HUES48 (cell line): ENCODE measurements around the gene OPCML.

ENCODE experiments used
- H3K27ac ChIP-seq: one replicate; pipeline ENCODE4 v1.7.0; 2013; ENCODE audit warnings: low read depth, low read length, inconsistent platforms
- H3K27me3 ChIP-seq: 2 replicates; pipeline ENCODE4 v1.6.1; 2013; ENCODE audit warnings: mild to moderate bottlenecking, low read length; ENCODE audit not compliant: control insufficient read depth, insufficient read depth
- H3K36me3 ChIP-seq: 2 replicates; pipeline ENCODE4 v1.6.1; 2013; ENCODE audit warnings: low read length; ENCODE audit not compliant: control insufficient read depth, insufficient read depth
- H3K4me1 ChIP-seq: 2 replicates; pipeline ENCODE4 v1.6.1; 2013; ENCODE audit warnings: mild to moderate bottlenecking, low read length; ENCODE audit not compliant: control insufficient read depth, insufficient read depth
- H3K4me3 ChIP-seq: 2 replicates; pipeline ENCODE4 v1.5.1; 2013; ENCODE audit warnings: mild to moderate bottlenecking, low read depth, low read length
- H3K9ac ChIP-seq: 2 replicates; pipeline ENCODE4 v1.6.1; 2013; ENCODE audit warnings: mild to moderate bottlenecking, low read depth, low read length, moderate library complexity
- H3K9me3 ChIP-seq: 2 replicates; pipeline ENCODE4 v1.6.1; 2013; ENCODE audit warnings: low read length; ENCODE audit not compliant: control insufficient read depth, insufficient read depth

The OPCML gene

GRCh38 chr11:132670921-132671675 lies 861.2 kb downstream of the OPCML start:
- no peak overlapping the region for H3K4me3 ChIP-seq
- no peaks in the 10 kb centered on the region for H3K4me1 ChIP-seq
- no peaks in the 10 kb centered on the region for H3K9me3 ChIP-seq
- H3K27me3 ChIP-seq = no peaks in the 10 kb centered on the region
- no peak overlapping the region for H3K9ac ChIP-seq
- no peak overlapping the region for H3K27ac ChIP-seq
- no peaks in the 10 kb centered on the region for H3K36me3 ChIP-seq

- Histone ChIP-seq H3K27ac (no peak overlapping the region), H3K9me3 (no peaks in the 10 kb centered on the region), H3K27me3 (no peaks in the 10 kb centered on the region), H3K4me3 (no peak overlapping the region), H3K9ac (no peak overlapping the region), H3K4me1 (no peaks in the 10 kb centered on the region), H3K36me3 (no peaks in the 10 kb centered on the region)
These were observed 862.4 kb downstream of the OPCML start for GRCh38 chr11:132669949-132670348.

GRCh38 chr11:132665205-132665604 lies 867.1 kb downstream of the OPCML start:
- no peak overlapping the region for H3K9ac ChIP-seq
- H3K4me3 ChIP-seq = no peak overlapping the region
- no peaks in the 10 kb centered on the region for H3K36me3 ChIP-seq
- no peaks in the 10 kb centered on the region for H3K27me3 ChIP-seq
- H3K4me1 ChIP-seq = no peaks in the 10 kb centered on the region
- no peaks in the 10 kb centered on the region for H3K9me3 ChIP-seq
- H3K27ac ChIP-seq = no peak overlapping the region

GRCh38 chr11:132658696-132659095 lies 873.6 kb downstream of the OPCML start:
- Histone ChIP-seq H3K36me3 (no peaks in the 10 kb centered on the region), H3K9me3 (no peaks in the 10 kb centered on the region), H3K4me1 (no peaks in the 10 kb centered on the region), H3K27ac (no peak overlapping the region), H3K27me3 (no peaks in the 10 kb centered on the region), H3K9ac (no peak overlapping the region), H3K4me3 (no peak overlapping the region)

- H3K36me3 ChIP-seq = no peaks in the 10 kb centered on the region
- H3K27me3 ChIP-seq = no peaks in the 10 kb centered on the region
- H3K4me3 ChIP-seq = no peak overlapping the region
- H3K27ac ChIP-seq = no peak overlapping the region
- H3K9me3 ChIP-seq = no peaks in the 10 kb centered on the region
- no peaks in the 10 kb centered on the region for H3K4me1 ChIP-seq
- H3K9ac ChIP-seq = no peak overlapping the region
These were observed 874.3 kb downstream of the OPCML start for GRCh38 chr11:132658004-132658403.

- no peaks in the 10 kb centered on the region for H3K9me3 ChIP-seq
- no peak overlapping the region for H3K4me3 ChIP-seq
- no peaks in the 10 kb centered on the region for H3K27me3 ChIP-seq
- no peak overlapping the region for H3K27ac ChIP-seq
- H3K9ac ChIP-seq = no peak overlapping the region
- H3K4me1 ChIP-seq = no peaks in the 10 kb centered on the region
- H3K36me3 ChIP-seq = no peaks in the 10 kb centered on the region
These were observed 877.0 kb downstream of the OPCML start for GRCh38 chr11:132655187-132655855.

- H3K9ac ChIP-seq = no peak overlapping the region
- H3K9me3 ChIP-seq = no peaks in the 10 kb centered on the region
- no peak overlapping the region for H3K4me3 ChIP-seq
- H3K27ac ChIP-seq = no peak overlapping the region
- H3K27me3 ChIP-seq = no peaks in the 10 kb centered on the region
- no peaks in the 10 kb centered on the region for H3K4me1 ChIP-seq
- H3K36me3 ChIP-seq = no peaks in the 10 kb centered on the region
These were observed 879.1 kb downstream of the OPCML start for GRCh38 chr11:132653237-132653636.

GRCh38 chr11:132650969-132651720 lies 881.2 kb downstream of the OPCML start:
- no peak overlapping the region for H3K4me3 ChIP-seq
- H3K36me3 ChIP-seq = no peaks in the 10 kb centered on the region
- peaks cover 10% of the 10 kb centered on the region for H3K4me1 ChIP-seq
- no peak overlapping the region for H3K27ac ChIP-seq
- H3K27me3 ChIP-seq = no peaks in the 10 kb centered on the region
- no peak overlapping the region for H3K9ac ChIP-seq
- no peaks in the 10 kb centered on the region for H3K9me3 ChIP-seq

- Histone ChIP-seq H3K9ac (no peak overlapping the region), H3K4me1 (peaks cover 10% of the 10 kb centered on the region), H3K27me3 (no peaks in the 10 kb centered on the region), H3K9me3 (no peaks in the 10 kb centered on the region), H3K4me3 (no peak overlapping the region), H3K36me3 (no peaks in the 10 kb centered on the region), H3K27ac (no peak overlapping the region)
These were observed 883.0 kb downstream of the OPCML start for GRCh38 chr11:132649277-132649676.

- Histone ChIP-seq H3K4me1 (peaks cover 10% of the 10 kb centered on the region), H3K27me3 (no peaks in the 10 kb centered on the region), H3K4me3 (no peak overlapping the region), H3K36me3 (no peaks in the 10 kb centered on the region), H3K9ac (no peak overlapping the region), H3K27ac (no peak overlapping the region), H3K9me3 (no peaks in the 10 kb centered on the region)
These were observed 883.5 kb downstream of the OPCML start for GRCh38 chr11:132648851-132649250.

- no peaks in the 10 kb centered on the region for H3K27me3 ChIP-seq
- no peak overlapping the region for H3K27ac ChIP-seq
- H3K4me3 ChIP-seq = no peak overlapping the region
- H3K36me3 ChIP-seq = no peaks in the 10 kb centered on the region
- H3K4me1 ChIP-seq = peaks cover 18% of the 10 kb centered on the region
- H3K9me3 ChIP-seq = no peaks in the 10 kb centered on the region
- H3K9ac ChIP-seq = no peak overlapping the region
These were observed 885.4 kb downstream of the OPCML start for GRCh38 chr11:132646890-132647289.
